ENCODE measurements around the gene SNX2. TPM values are rescaled to one million over a fixed set of nuclear protein-coding genes. Genes with fewer than 3 reads are reported as not detected.

SNX2 gene
- total and polyA plus RNA-seq, 9 of the 15 experiments (the other 6 are each of a cell fraction or from before 2014, with no cell fraction given), result 35.2 to 86.0 (median 58.1) TPM

DNA sequence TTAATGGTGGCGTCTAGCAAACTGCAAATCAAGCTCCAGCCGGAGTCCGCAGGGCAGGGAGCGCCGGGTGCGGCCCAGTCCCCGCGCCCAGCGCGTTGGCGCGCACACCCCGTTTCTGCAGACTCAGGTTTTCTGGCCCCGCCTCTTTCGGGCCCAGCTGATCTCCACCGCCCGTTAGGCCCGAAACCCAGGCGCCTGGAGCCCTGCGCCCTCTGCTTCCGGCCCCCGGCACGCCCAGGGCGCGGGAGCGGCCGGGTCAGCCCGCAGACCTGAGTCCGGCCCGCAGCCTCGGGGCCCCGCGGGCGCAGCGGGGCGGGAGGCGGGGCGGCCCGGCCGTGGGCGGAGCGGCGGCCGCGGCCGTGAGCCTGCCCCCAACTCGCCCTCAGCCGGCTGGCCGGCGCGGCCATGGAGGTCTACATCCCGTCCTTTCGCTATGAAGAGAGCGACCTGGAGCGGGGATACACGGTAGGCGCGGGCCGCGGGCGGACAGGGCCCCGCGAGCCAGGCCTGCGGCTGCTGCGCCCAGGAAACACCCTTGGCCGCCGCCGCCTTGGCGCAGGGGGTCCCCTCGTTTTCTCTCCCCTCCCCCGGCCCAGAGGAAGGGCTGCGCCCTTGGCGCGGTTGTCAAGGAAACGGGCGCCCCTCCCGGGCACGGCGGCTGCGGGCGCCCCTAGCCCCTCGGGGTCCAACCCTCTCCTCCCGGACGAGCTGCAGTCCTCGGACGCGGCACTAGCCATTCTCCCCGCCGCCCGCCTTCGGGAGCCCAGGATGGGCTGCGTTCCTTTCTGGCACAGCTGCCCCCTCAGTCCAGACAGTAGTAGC, 70.6 kb downstream of the SNX2 start, which contains the start of gene SNX24 (continued):
- TF ChIP-seq, protein P1, sequence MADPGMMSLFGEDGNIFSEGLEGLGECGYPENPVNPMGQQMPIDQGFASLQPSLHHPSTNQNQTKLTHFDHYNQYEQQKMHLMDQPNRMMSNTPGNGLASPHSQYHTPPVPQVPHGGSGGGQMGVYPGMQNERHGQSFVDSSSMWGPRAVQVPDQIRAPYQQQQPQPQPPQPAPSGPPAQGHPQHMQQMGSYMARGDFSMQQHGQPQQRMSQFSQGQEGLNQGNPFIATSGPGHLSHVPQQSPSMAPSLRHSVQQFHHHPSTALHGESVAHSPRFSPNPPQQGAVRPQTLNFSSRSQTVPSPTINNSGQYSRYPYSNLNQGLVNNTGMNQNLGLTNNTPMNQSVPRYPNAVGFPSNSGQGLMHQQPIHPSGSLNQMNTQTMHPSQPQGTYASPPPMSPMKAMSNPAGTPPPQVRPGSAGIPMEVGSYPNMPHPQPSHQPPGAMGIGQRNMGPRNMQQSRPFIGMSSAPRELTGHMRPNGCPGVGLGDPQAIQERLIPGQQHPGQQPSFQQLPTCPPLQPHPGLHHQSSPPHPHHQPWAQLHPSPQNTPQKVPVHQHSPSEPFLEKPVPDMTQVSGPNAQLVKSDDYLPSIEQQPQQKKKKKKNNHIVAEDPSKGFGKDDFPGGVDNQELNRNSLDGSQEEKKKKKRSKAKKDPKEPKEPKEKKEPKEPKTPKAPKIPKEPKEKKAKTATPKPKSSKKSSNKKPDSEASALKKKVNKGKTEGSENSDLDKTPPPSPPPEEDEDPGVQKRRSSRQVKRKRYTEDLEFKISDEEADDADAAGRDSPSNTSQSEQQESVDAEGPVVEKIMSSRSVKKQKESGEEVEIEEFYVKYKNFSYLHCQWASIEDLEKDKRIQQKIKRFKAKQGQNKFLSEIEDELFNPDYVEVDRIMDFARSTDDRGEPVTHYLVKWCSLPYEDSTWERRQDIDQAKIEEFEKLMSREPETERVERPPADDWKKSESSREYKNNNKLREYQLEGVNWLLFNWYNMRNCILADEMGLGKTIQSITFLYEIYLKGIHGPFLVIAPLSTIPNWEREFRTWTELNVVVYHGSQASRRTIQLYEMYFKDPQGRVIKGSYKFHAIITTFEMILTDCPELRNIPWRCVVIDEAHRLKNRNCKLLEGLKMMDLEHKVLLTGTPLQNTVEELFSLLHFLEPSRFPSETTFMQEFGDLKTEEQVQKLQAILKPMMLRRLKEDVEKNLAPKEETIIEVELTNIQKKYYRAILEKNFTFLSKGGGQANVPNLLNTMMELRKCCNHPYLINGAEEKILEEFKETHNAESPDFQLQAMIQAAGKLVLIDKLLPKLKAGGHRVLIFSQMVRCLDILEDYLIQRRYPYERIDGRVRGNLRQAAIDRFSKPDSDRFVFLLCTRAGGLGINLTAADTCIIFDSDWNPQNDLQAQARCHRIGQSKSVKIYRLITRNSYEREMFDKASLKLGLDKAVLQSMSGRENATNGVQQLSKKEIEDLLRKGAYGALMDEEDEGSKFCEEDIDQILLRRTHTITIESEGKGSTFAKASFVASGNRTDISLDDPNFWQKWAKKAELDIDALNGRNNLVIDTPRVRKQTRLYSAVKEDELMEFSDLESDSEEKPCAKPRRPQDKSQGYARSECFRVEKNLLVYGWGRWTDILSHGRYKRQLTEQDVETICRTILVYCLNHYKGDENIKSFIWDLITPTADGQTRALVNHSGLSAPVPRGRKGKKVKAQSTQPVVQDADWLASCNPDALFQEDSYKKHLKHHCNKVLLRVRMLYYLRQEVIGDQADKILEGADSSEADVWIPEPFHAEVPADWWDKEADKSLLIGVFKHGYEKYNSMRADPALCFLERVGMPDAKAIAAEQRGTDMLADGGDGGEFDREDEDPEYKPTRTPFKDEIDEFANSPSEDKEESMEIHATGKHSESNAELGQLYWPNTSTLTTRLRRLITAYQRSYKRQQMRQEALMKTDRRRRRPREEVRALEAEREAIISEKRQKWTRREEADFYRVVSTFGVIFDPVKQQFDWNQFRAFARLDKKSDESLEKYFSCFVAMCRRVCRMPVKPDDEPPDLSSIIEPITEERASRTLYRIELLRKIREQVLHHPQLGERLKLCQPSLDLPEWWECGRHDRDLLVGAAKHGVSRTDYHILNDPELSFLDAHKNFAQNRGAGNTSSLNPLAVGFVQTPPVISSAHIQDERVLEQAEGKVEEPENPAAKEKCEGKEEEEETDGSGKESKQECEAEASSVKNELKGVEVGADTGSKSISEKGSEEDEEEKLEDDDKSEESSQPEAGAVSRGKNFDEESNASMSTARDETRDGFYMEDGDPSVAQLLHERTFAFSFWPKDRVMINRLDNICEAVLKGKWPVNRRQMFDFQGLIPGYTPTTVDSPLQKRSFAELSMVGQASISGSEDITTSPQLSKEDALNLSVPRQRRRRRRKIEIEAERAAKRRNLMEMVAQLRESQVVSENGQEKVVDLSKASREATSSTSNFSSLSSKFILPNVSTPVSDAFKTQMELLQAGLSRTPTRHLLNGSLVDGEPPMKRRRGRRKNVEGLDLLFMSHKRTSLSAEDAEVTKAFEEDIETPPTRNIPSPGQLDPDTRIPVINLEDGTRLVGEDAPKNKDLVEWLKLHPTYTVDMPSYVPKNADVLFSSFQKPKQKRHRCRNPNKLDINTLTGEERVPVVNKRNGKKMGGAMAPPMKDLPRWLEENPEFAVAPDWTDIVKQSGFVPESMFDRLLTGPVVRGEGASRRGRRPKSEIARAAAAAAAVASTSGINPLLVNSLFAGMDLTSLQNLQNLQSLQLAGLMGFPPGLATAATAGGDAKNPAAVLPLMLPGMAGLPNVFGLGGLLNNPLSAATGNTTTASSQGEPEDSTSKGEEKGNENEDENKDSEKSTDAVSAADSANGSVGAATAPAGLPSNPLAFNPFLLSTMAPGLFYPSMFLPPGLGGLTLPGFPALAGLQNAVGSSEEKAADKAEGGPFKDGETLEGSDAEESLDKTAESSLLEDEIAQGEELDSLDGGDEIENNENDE (IDR thresholded peaks at IDR 0.05; ENCODE audit: low read depth, low read length), result no peak
- peak; percentile 88 for TF ChIP-seq MAFK (IDR thresholded peaks at IDR 0.05; ENCODE audit: low read length)
- TF ChIP-seq, protein P2, sequence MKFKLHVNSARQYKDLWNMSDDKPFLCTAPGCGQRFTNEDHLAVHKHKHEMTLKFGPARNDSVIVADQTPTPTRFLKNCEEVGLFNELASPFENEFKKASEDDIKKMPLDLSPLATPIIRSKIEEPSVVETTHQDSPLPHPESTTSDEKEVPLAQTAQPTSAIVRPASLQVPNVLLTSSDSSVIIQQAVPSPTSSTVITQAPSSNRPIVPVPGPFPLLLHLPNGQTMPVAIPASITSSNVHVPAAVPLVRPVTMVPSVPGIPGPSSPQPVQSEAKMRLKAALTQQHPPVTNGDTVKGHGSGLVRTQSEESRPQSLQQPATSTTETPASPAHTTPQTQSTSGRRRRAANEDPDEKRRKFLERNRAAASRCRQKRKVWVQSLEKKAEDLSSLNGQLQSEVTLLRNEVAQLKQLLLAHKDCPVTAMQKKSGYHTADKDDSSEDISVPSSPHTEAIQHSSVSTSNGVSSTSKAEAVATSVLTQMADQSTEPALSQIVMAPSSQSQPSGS (CRISPR knock-in tag; IDR thresholded peaks at IDR 0.05), result no peak
- peak; percentile 32 for TF ChIP-seq NEUROD1 (IDR thresholded peaks at IDR 0.05; ENCODE audit: borderline replicate concordance, low read depth, low read length, partially characterized antibody)
- TF ChIP-seq HNRNPLL (IDR thresholded peaks at IDR 0.05; ENCODE audit: low read depth, low read length, poor library complexity, severe bottlenecking), result peak; percentile 99
- no peak for TF ChIP-seq U2AF1 (optimal IDR thresholded peaks at IDR 0.05; ENCODE audit: low read depth, low read length)
- TF ChIP-seq, protein P3, sequence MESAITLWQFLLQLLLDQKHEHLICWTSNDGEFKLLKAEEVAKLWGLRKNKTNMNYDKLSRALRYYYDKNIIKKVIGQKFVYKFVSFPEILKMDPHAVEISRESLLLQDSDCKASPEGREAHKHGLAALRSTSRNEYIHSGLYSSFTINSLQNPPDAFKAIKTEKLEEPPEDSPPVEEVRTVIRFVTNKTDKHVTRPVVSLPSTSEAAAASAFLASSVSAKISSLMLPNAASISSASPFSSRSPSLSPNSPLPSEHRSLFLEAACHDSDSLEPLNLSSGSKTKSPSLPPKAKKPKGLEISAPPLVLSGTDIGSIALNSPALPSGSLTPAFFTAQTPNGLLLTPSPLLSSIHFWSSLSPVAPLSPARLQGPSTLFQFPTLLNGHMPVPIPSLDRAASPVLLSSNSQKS (CRISPR knock-in tag; IDR thresholded peaks at IDR 0.05), result no peak
- TF ChIP-seq CBX3 (IDR thresholded peaks at IDR 0.05; ENCODE audit: borderline replicate concordance in 1 of 2, low read length in 2 of 2), result no peak; a peak in 1 of 3 replicates
- TF ChIP-seq GABPB2 (CRISPR knock-in tag; conservative IDR thresholded peaks at IDR 0.05), result no peak
- peak; percentile 45; the same call in 1 of the 2 replicates for TF ChIP-seq SP1 (CRISPR knock-in tag; IDR thresholded peaks at IDR 0.05)
- TF ChIP-seq PHF8 (IDR thresholded peaks at IDR 0.05; ENCODE audit: borderline replicate concordance, low read length), result peak; percentile 79; the same call in 1 of the 2 replicates
- no peak for TF ChIP-seq MTF1 (CRISPR knock-in tag; IDR thresholded peaks at IDR 0.05; ENCODE audit: borderline replicate concordance)
- no peak for TF ChIP-seq BACH1 (tag; IDR thresholded peaks at IDR 0.05)

Data from K562 (cell line).